Measurements from ENCODE around the gene ZNRF4.

Gene ZNRF4

GRCh38 chr19:5450482-5451126, 4.6 kb upstream of the ZNRF4 start:
- H3K4me1 ChIP-seq = no peaks in the 10 kb centered on the region
- no peaks in the 10 kb centered on the region for H3K9me3 ChIP-seq
- no peaks in the 10 kb centered on the region for H3K36me3 ChIP-seq (replicated peaks)
- no peak for DNase-seq (ENCODE audit: low spot score in 2 of 2)
- no peak overlapping the region for H3K4me3 ChIP-seq
- H3K27me3 ChIP-seq (ENCODE audit: low read depth) = peaks cover 7% of the 10 kb centered on the region
- in situ Hi-C loops (cut with MboI; ENCODE audit: low sequenced_read_pairs) = no loop called here

GRCh38 chr19:5451494-5451893, 3.7 kb upstream of the ZNRF4 start:
- no peaks in the 10 kb centered on the region for H3K9me3 ChIP-seq
- no peak for DNase-seq (ENCODE audit: low spot score in 2 of 2)
- peaks cover 7% of the 10 kb centered on the region for H3K27me3 ChIP-seq (ENCODE audit: low read depth)
- H3K4me3 ChIP-seq = no peak overlapping the region
- in situ Hi-C loops (cut with MboI; ENCODE audit: low sequenced_read_pairs) = no loop called here
- no peaks in the 10 kb centered on the region for H3K36me3 ChIP-seq (replicated peaks)
- H3K4me1 ChIP-seq = no peaks in the 10 kb centered on the region

GRCh38 chr19:5452594-5453565, 2.3 kb upstream of the ZNRF4 start:
- DNase-seq (ENCODE audit: low spot score in 2 of 2) = peak in 1 of 2 experiments; percentile 21
- Histone ChIP-seq H3K36me3 (replicated peaks) (no peaks in the 10 kb centered on the region), H3K27me3 (ENCODE audit: low read depth) (peaks cover 7% of the 10 kb centered on the region), H3K4me1 (no peaks in the 10 kb centered on the region), H3K4me3 (no peak overlapping the region), H3K9me3 (no peaks in the 10 kb centered on the region)
- in situ Hi-C loops (cut with MboI; ENCODE audit: low sequenced_read_pairs) = no loop called here

GRCh38 chr19:5454743-5455142, 474 bp upstream of the ZNRF4 start:
- Histone ChIP-seq H3K36me3 (replicated peaks) (no peaks in the 10 kb centered on the region), H3K27me3 (ENCODE audit: low read depth) (no peaks in the 10 kb centered on the region), H3K4me1 (no peaks in the 10 kb centered on the region), H3K4me3 (no peak overlapping the region), H3K9me3 (no peaks in the 10 kb centered on the region)
- DNase-seq (ENCODE audit: low spot score in 2 of 2) = no peak
- in situ Hi-C loops (cut with MboI; ENCODE audit: low sequenced_read_pairs) = no loop called here

GRCh38 chr19:5456130-5456840, 1.1 kb downstream of the ZNRF4 start:
- no peaks in the 10 kb centered on the region for H3K4me1 ChIP-seq
- no peaks in the 10 kb centered on the region for H3K27me3 ChIP-seq (ENCODE audit: low read depth)
- H3K36me3 ChIP-seq (replicated peaks) = no peaks in the 10 kb centered on the region
- in situ Hi-C loops (cut with MboI; ENCODE audit: low sequenced_read_pairs) = no loop called here
- H3K4me3 ChIP-seq = no peak overlapping the region
- DNase-seq (ENCODE audit: low spot score in 2 of 2) = no peak
- no peaks in the 10 kb centered on the region for H3K9me3 ChIP-seq

- no peak overlapping the region for H3K4me3 ChIP-seq
- no peaks in the 10 kb centered on the region for H3K36me3 ChIP-seq (replicated peaks)
- no peaks in the 10 kb centered on the region for H3K4me1 ChIP-seq
- in situ Hi-C loops (cut with MboI; ENCODE audit: low sequenced_read_pairs) = no loop called here
- DNase-seq (ENCODE audit: low spot score in 2 of 2) = no peak
- no peaks in the 10 kb centered on the region for H3K9me3 ChIP-seq
- no peaks in the 10 kb centered on the region for H3K27me3 ChIP-seq (ENCODE audit: low read depth)
Measured at GRCh38 chr19:5456841-5457200, 1.6 kb downstream of the ZNRF4 start.

- no peak for DNase-seq (ENCODE audit: low spot score in 2 of 2)
- in situ Hi-C loops (cut with MboI; ENCODE audit: low sequenced_read_pairs) = no loop called here
- Histone ChIP-seq H3K4me3 (no peak overlapping the region), H3K4me1 (no peaks in the 10 kb centered on the region), H3K9me3 (no peaks in the 10 kb centered on the region), H3K36me3 (replicated peaks) (no peaks in the 10 kb centered on the region), H3K27me3 (ENCODE audit: low read depth) (no peaks in the 10 kb centered on the region)
Measured at GRCh38 chr19:5457709-5458108, 2.5 kb downstream of the ZNRF4 start.

- no peaks in the 10 kb centered on the region for H3K9me3 ChIP-seq
- in situ Hi-C loops (cut with MboI; ENCODE audit: low sequenced_read_pairs) = no loop called here
- no peak for DNase-seq (ENCODE audit: low spot score in 2 of 2)
- H3K27me3 ChIP-seq (ENCODE audit: low read depth) = no peaks in the 10 kb centered on the region
- H3K4me3 ChIP-seq = no peak overlapping the region
- no peaks in the 10 kb centered on the region for H3K4me1 ChIP-seq
- no peaks in the 10 kb centered on the region for H3K36me3 ChIP-seq (replicated peaks)
Measured at GRCh38 chr19:5458420-5458819, 3.2 kb downstream of the ZNRF4 start.

GRCh38 chr19:5459360-5459759, 4.1 kb downstream of the ZNRF4 start:
- in situ Hi-C loops (cut with MboI; ENCODE audit: low sequenced_read_pairs) = no loop called here
- no peak for DNase-seq (ENCODE audit: low spot score in 2 of 2)
- no peaks in the 10 kb centered on the region for H3K9me3 ChIP-seq
- H3K27me3 ChIP-seq (ENCODE audit: low read depth) = no peaks in the 10 kb centered on the region
- no peaks in the 10 kb centered on the region for H3K4me1 ChIP-seq
- H3K4me3 ChIP-seq = no peak overlapping the region
- H3K36me3 ChIP-seq (replicated peaks) = no peaks in the 10 kb centered on the region

- in situ Hi-C loops (cut with MboI; ENCODE audit: low sequenced_read_pairs) = no loop called here
- peak in 1 of 2 experiments; percentile 24 for DNase-seq (ENCODE audit: low spot score in 2 of 2)
- Histone ChIP-seq H3K9me3 (no peaks in the 10 kb centered on the region), H3K4me1 (no peaks in the 10 kb centered on the region), H3K36me3 (replicated peaks) (no peaks in the 10 kb centered on the region), H3K4me3 (no peak overlapping the region), H3K27me3 (ENCODE audit: low read depth) (no peaks in the 10 kb centered on the region)
Measured at GRCh38 chr19:5460748-5461147, 5.5 kb downstream of the ZNRF4 start.

GRCh38 chr19:5463959-5464358, 8.7 kb downstream of the ZNRF4 start:
- no peak overlapping the region for H3K4me3 ChIP-seq
- in situ Hi-C loops (cut with MboI; ENCODE audit: low sequenced_read_pairs) = no loop called here
- no peaks in the 10 kb centered on the region for H3K9me3 ChIP-seq
- H3K27me3 ChIP-seq (ENCODE audit: low read depth) = no peaks in the 10 kb centered on the region
- H3K4me1 ChIP-seq = no peaks in the 10 kb centered on the region
- H3K36me3 ChIP-seq (replicated peaks) = no peaks in the 10 kb centered on the region
- DNase-seq (ENCODE audit: low spot score in 2 of 2) = no peak

GRCh38 chr19:5466072-5466471, 10.9 kb downstream of the ZNRF4 start:
- no peak overlapping the region for H3K4me3 ChIP-seq
- no peak for DNase-seq (ENCODE audit: low spot score in 2 of 2)
- no peaks in the 10 kb centered on the region for H3K36me3 ChIP-seq (replicated peaks)
- in situ Hi-C loops (cut with MboI; ENCODE audit: low sequenced_read_pairs) = no loop called here
- no peaks in the 10 kb centered on the region for H3K27me3 ChIP-seq (ENCODE audit: low read depth)
- no peaks in the 10 kb centered on the region; the same call in 1 of the 2 replicates for H3K4me1 ChIP-seq
- H3K9me3 ChIP-seq = no peaks in the 10 kb centered on the region

GRCh38 chr19:5466814-5467291, 11.6 kb downstream of the ZNRF4 start:
- no peak overlapping the region for H3K4me3 ChIP-seq
- no peaks in the 10 kb centered on the region for H3K36me3 ChIP-seq (replicated peaks)
- no peaks in the 10 kb centered on the region; the same call in 1 of the 2 replicates for H3K4me1 ChIP-seq
- no peaks in the 10 kb centered on the region for H3K9me3 ChIP-seq
- H3K27me3 ChIP-seq (ENCODE audit: low read depth) = no peaks in the 10 kb centered on the region
- in situ Hi-C loops (cut with MboI; ENCODE audit: low sequenced_read_pairs) = no loop called here
- DNase-seq (ENCODE audit: low spot score in 2 of 2) = no peak

- in situ Hi-C loops (cut with MboI; ENCODE audit: low sequenced_read_pairs) = no loop called here
- H3K9me3 ChIP-seq = no peaks in the 10 kb centered on the region
- H3K4me1 ChIP-seq = no peaks in the 10 kb centered on the region; the same call in 1 of the 2 replicates
- H3K4me3 ChIP-seq = no peak overlapping the region
- H3K27me3 ChIP-seq (ENCODE audit: low read depth) = no peaks in the 10 kb centered on the region
- no peak for DNase-seq (ENCODE audit: low spot score in 2 of 2)
- no peaks in the 10 kb centered on the region for H3K36me3 ChIP-seq (replicated peaks)
Measured at GRCh38 chr19:5470264-5470671, 15.1 kb downstream of the ZNRF4 start.

Data from HAP-1 (cell line).